H1 (cell line): ENCODE results near the gene CA5A. TPM values are rescaled to one million over a fixed set of nuclear protein-coding genes. Genes with fewer than 3 reads are reported as not detected.

Experiments used
- ASH2L ChIP-seq: fragments of 200-600, 300-600 bp; sonication (generic); IDR thresholded peaks from one replicate; pipeline ENCODE4 v1.7.1; 2017; ENCODE audit warnings: low read length
- ATF2 ChIP-seq: IDR thresholded peaks from 2 replicates; pipeline ENCODE4 v1.6.1; 2012; ENCODE audit warnings: low read length, inconsistent platforms
- CHD2 ChIP-seq: IDR thresholded peaks from 2 replicates; pipeline ENCODE4 v1.6.1; 2012; ENCODE audit warnings: low read length, improper control_type of control experiment
- CREB1 ChIP-seq: IDR thresholded peaks from 2 replicates; pipeline ENCODE4 v1.6.1; 2012; ENCODE audit warnings: inconsistent platforms
- EP300 ChIP-seq, 2 experiments: IDR thresholded peaks; 1 replicate in 1 of 2; 2 replicates in 1 of 2; pipeline ENCODE4 v1.6.1; 2011 to 2012; ENCODE audit warnings: low read depth in 2 of 2, low read length in 2 of 2, mild to moderate bottlenecking in 2 of 2, borderline replicate concordance in 1 of 2, inconsistent platforms in 1 of 2, moderate library complexity in 1 of 2
- FOSL1 ChIP-seq: IDR thresholded peaks from 2 replicates; pipeline ENCODE4 v1.6.1; 2011; ENCODE audit warnings: mild to moderate bottlenecking, low read depth, low read length, moderate library complexity; ENCODE audit not compliant: insufficient read depth
- HDAC2 ChIP-seq, 2 experiments: fragments of 300-600 bp in 1 of 2; sonication (generic) in 1 of 2; IDR thresholded peaks; 2 replicates each; pipeline ENCODE4 v1.6.1; 2011 to 2012; ENCODE audit warnings: low read depth in 2 of 2, low read length in 2 of 2, mild to moderate bottlenecking in 2 of 2, moderate library complexity in 2 of 2, borderline replicate concordance in 1 of 2, inconsistent platforms in 1 of 2
- KDM5A ChIP-seq: fragments of 200-600 bp; IDR thresholded peaks from 2 replicates; pipeline ENCODE4 v1.7.1; 2012; ENCODE audit warnings: mild to moderate bottlenecking, low read length, inconsistent platforms, mixed read lengths
- MAFK ChIP-seq: IDR thresholded peaks from 2 replicates; pipeline ENCODE4 v1.6.1; 2012; ENCODE audit warnings: low read depth, mild to moderate bottlenecking, improper control_type of control experiment, low read length
- NANOG ChIP-seq: IDR thresholded peaks from 2 replicates; pipeline ENCODE4 v1.6.1; 2011; ENCODE audit warnings: low read length, low read depth, mild to moderate bottlenecking, inconsistent platforms; ENCODE audit not compliant: insufficient read depth, poor library complexity, severe bottlenecking
- PHF8 ChIP-seq: fragments of 200-600 bp; sonication (generic); conservative IDR thresholded peaks from 2 replicates; pipeline ENCODE4 v1.7.1; 2012; ENCODE audit warnings: low read depth, mild to moderate bottlenecking, inconsistent platforms, low read length, moderate library complexity
- POLR2AphosphoS5 ChIP-seq: IDR thresholded peaks from 2 replicates; pipeline ENCODE4 v1.6.1; 2011; ENCODE audit warnings: low read depth, low read length
- POU5F1 ChIP-seq: IDR thresholded peaks from 2 replicates; pipeline ENCODE4 v1.6.1; 2011; ENCODE audit warnings: low read depth, mild to moderate bottlenecking, low read length, moderate library complexity
- RAD21 ChIP-seq, 2 experiments: IDR thresholded peaks in 1 of 2; conservative IDR thresholded peaks in 1 of 2; 2 replicates each; pipeline ENCODE4 v1.6.1; 2011; ENCODE audit warnings: low read depth in 2 of 2, low read length in 2 of 2, improper control_type of control experiment in 1 of 2, inconsistent platforms in 1 of 2, mild to moderate bottlenecking in 1 of 2, moderate library complexity in 1 of 2
- SIN3A ChIP-seq, 2 experiments: IDR thresholded peaks in 1 of 2; conservative IDR thresholded peaks in 1 of 2; 2 replicates each; pipeline ENCODE4 v1.6.1; 2011 to 2012; ENCODE audit warnings: low read length in 2 of 2, improper control_type of control experiment in 1 of 2, low read depth in 1 of 2, mild to moderate bottlenecking in 1 of 2
- SIX5 ChIP-seq: IDR thresholded peaks from 2 replicates; pipeline ENCODE4 v1.6.1; 2011; ENCODE audit warnings: mild to moderate bottlenecking, low read depth, low read length
- SUZ12 ChIP-seq: fragments of 200-600 bp; sonication (generic); IDR thresholded peaks from 2 replicates; pipeline ENCODE4 v1.6.1; 2012; ENCODE audit warnings: mild to moderate bottlenecking, inconsistent platforms, low read length, moderate library complexity, mixed read lengths
- TAF1 ChIP-seq: IDR thresholded peaks from 2 replicates; pipeline ENCODE4 v1.6.1; 2011; ENCODE audit warnings: mild to moderate bottlenecking, low read depth, low read length
- TAF7 ChIP-seq: optimal IDR thresholded peaks from 2 replicates; pipeline ENCODE3; 2011; ENCODE audit warnings: low read depth, mild to moderate bottlenecking, inconsistent platforms, low read length, moderate library complexity, borderline replicate concordance
- TBP ChIP-seq: IDR thresholded peaks from 2 replicates; pipeline ENCODE4 v1.6.1; 2011; ENCODE audit warnings: low read depth, low read length, improper control_type of control experiment
- TEAD4 ChIP-seq: IDR thresholded peaks from 2 replicates; pipeline ENCODE4 v1.6.1; 2012; ENCODE audit warnings: low read depth, low read length, inconsistent platforms, mixed read lengths
- ZNF274 ChIP-seq: IDR thresholded peaks from 2 replicates; pipeline ENCODE4 v1.7.0; 2012; ENCODE audit warnings: low read length, borderline replicate concordance; ENCODE audit errors: extremely low read depth
- polyA plus RNA-seq, 7 experiments: library from polyadenylated mRNA; depleted of rRNA in 3 of 7; stranded (reverse) in 5 of 7; unstranded in 2 of 7; fragments of >200 nt in 5 of 7; fragments of 200-250 nt in 2 of 7; gene quantifications; 1 replicate in 5 of 7; 2 replicates in 1 of 7; 4 replicates in 1 of 7; pipeline versions ENCODE4 v1.2.1 to v1.2.3, GENCODE V29; 2011 to 2013; ENCODE audit warnings: missing spikeins in 2 of 7, mixed read lengths in 2 of 7
- total RNA-seq: library from RNA; stranded (reverse); fragmentation: NEBNext Ultra II Directional; extraction: Animal tissue kit (Norgen Biotek cat#: 25700); gene quantifications from 2 replicates; pipeline ENCODE4 v1.2.1, GENCODE V29; 2021

CA5A gene
- total and polyA plus RNA-seq, 2 of the 8 experiments (the other 6 are each of a cell fraction or from before 2014, with no cell fraction given), result not detected

GRCh38 chr16:87950765-87951551 lies 14.6 kb upstream of the CA5A start, which contains the start of gene BANP (continued):
- TF ChIP-seq RAD21 (IDR thresholded peaks at IDR 0.05 in 1 of 2, conservative IDR thresholded peaks at IDR 0.05 in 1 of 2; ENCODE audit: low read depth in 2 of 2, low read length in 2 of 2) (0 out of 4 replicates have a peak, but pooled peaks of 1 of the 2 experiments have one; percentile 19), POU5F1 (no peak), ATF2 (peak; percentile 77), SIN3A (conservative IDR thresholded peaks at IDR 0.05 in 1 of 2, IDR thresholded peaks at IDR 0.05 in 1 of 2; ENCODE audit: low read depth in 1 of 2, low read length in 2 of 2) (peak; percentile 24 to 94; a peak in 2 of 4 replicates), SUZ12 (no peak), TEAD4 (0 out of 2 replicates have a peak, but pooled peaks have one; percentile 33), TAF7 (no peak), HDAC2 (IDR thresholded peaks at IDR 0.05; ENCODE audit: borderline replicate concordance in 1 of 2, low read depth in 2 of 2, low read length in 2 of 2) (no peak), SIX5 (peak; percentile 100), ASH2L (no peak), EP300 (IDR thresholded peaks at IDR 0.05; ENCODE audit: borderline replicate concordance in 1 of 2, low read depth in 2 of 2, low read length in 2 of 2) (no peak), ZNF274 (no peak), KDM5A (no peak), TAF1 (peak; percentile 84), MAFK (no peak), POLR2AphosphoS5 (peak; percentile 64), CHD2 (peak; percentile 98), CREB1 (peak; percentile 83), TBP (peak; percentile 74), FOSL1 (0 out of 2 replicates have a peak, but pooled peaks have one; percentile 44), NANOG (peak; percentile 55), PHF8 (peak; percentile 86)
